ENCODE data around the gene SLC6A17. TPM values are rescaled to one million over a fixed set of nuclear protein-coding genes. Genes with fewer than 3 reads are reported as not detected.

The SLC6A17 gene
- total RNA-seq (0.05 TPM), polyA plus RNA-seq (0.10 TPM)

GRCh38 chr1:110150330-110151174, at the start of gene SLC6A17:
Gene SLC6A17, plus strand, starts transcription at chr1:110150494. Its CDS starts 16,436 bp downstream, at chr1:110166930.
- Histone ChIP-seq H3K27ac (ENCODE audit: low read depth) (no peak within 1 kb of the TSS), H3K36me3 (ENCODE audit: insufficient read depth) (no peaks in the 10 kb centered on the region), H3K4me3 (ENCODE audit: low read depth, low read length) (no peak within 1 kb of the TSS), H3K4me1 (ENCODE audit: insufficient read depth) (no peaks in the 10 kb centered on the region)
- DNase-seq (ENCODE audit: extremely low spot score): no peak
- under 1% methylated on average over 104 of the region's 104 CpGs for WGBS

GRCh38 chr1:110102081-110102480, 48.2 kb upstream of the SLC6A17 start:
- H3K4me3 ChIP-seq (ENCODE audit: low read depth, low read length): no peak overlapping the region
- H3K27ac ChIP-seq (ENCODE audit: low read depth): no peak overlapping the region
- H3K4me1 ChIP-seq (ENCODE audit: insufficient read depth): no peaks in the 10 kb centered on the region
- H3K36me3 ChIP-seq (ENCODE audit: insufficient read depth): no peaks in the 10 kb centered on the region
- 63% methylated on average over 7 of the region's 7 CpGs for WGBS
- DNase-seq (ENCODE audit: extremely low spot score): no peak

- Histone ChIP-seq H3K4me3 (ENCODE audit: low read depth, low read length) (no peak overlapping the region), H3K27ac (ENCODE audit: low read depth) (no peak overlapping the region), H3K36me3 (ENCODE audit: insufficient read depth) (no peaks in the 10 kb centered on the region), H3K4me1 (ENCODE audit: insufficient read depth) (no peaks in the 10 kb centered on the region)
- no peak for DNase-seq (ENCODE audit: extremely low spot score)
- 18% methylated on average over 8 of the region's 8 CpGs for WGBS
Observed at GRCh38 chr1:110106013-110106941, 44.0 kb upstream of the SLC6A17 start.

- no peak overlapping the region for H3K4me3 ChIP-seq (ENCODE audit: low read depth, low read length)
- DNase-seq (ENCODE audit: extremely low spot score): no peak
- H3K4me1 ChIP-seq (ENCODE audit: insufficient read depth): no peaks in the 10 kb centered on the region
- 53% methylated on average over 7 of the region's 7 CpGs for WGBS
- no peaks in the 10 kb centered on the region for H3K36me3 ChIP-seq (ENCODE audit: insufficient read depth)
- H3K27ac ChIP-seq (ENCODE audit: low read depth): no peak overlapping the region
Observed at GRCh38 chr1:110107867-110108469, 42.3 kb upstream of the SLC6A17 start.

GRCh38 chr1:110111081-110111480, 39.2 kb upstream of the SLC6A17 start:
- Histone ChIP-seq H3K27ac (ENCODE audit: low read depth) (no peak overlapping the region), H3K4me1 (ENCODE audit: insufficient read depth) (no peaks in the 10 kb centered on the region)
- 79% methylated on average over 4 of the region's 4 CpGs for WGBS

GRCh38 chr1:110112143-110112542, 38.2 kb upstream of the SLC6A17 start, which contains the start of gene UBL4B:
Gene UBL4B, plus strand, starts transcription at chr1:110112443. Its CDS starts 92 bp downstream, at chr1:110112535.
- WGBS: 77% methylated on average over 5 of the region's 5 CpGs
- no peak for DNase-seq (ENCODE audit: extremely low spot score)
- H3K4me3 ChIP-seq (ENCODE audit: low read depth, low read length): no peak within 1 kb of the TSS
- H3K4me1 ChIP-seq (ENCODE audit: insufficient read depth): no peaks in the 10 kb centered on the region
- no peak within 1 kb of the TSS for H3K27ac ChIP-seq (ENCODE audit: low read depth)
- H3K36me3 ChIP-seq (ENCODE audit: insufficient read depth): no peaks in the 10 kb centered on the region

More at GRCh38 chr1:110111081-110111480, 39.2 kb upstream of the SLC6A17 start:
- DNase-seq (ENCODE audit: extremely low spot score): no peak
- Histone ChIP-seq H3K36me3 (ENCODE audit: insufficient read depth) (no peaks in the 10 kb centered on the region), H3K4me3 (ENCODE audit: low read depth, low read length) (no peak overlapping the region)

- Histone ChIP-seq H3K4me3 (ENCODE audit: low read depth, low read length) (no peak overlapping the region), H3K4me1 (ENCODE audit: insufficient read depth) (no peaks in the 10 kb centered on the region), H3K27ac (ENCODE audit: low read depth) (no peak overlapping the region), H3K36me3 (ENCODE audit: insufficient read depth) (no peaks in the 10 kb centered on the region)
- DNase-seq (ENCODE audit: extremely low spot score): no peak
- 61% methylated on average over 9 of the region's 9 CpGs for WGBS
Observed at GRCh38 chr1:110112656-110113055, 37.6 kb upstream of the SLC6A17 start.

- H3K36me3 ChIP-seq (ENCODE audit: insufficient read depth): no peaks in the 10 kb centered on the region
- DNase-seq (ENCODE audit: extremely low spot score): no peak
- H3K4me1 ChIP-seq (ENCODE audit: insufficient read depth): no peaks in the 10 kb centered on the region
- 60% methylated on average over 5 of the region's 5 CpGs for WGBS
- H3K4me3 ChIP-seq (ENCODE audit: low read depth, low read length): no peak overlapping the region
- H3K27ac ChIP-seq (ENCODE audit: low read depth): no peak overlapping the region
Observed at GRCh38 chr1:110113551-110113950, 36.7 kb upstream of the SLC6A17 start.

GRCh38 chr1:110114173-110114572, 36.1 kb upstream of the SLC6A17 start:
- Histone ChIP-seq H3K4me3 (ENCODE audit: low read depth, low read length) (no peak overlapping the region), H3K4me1 (ENCODE audit: insufficient read depth) (no peaks in the 10 kb centered on the region), H3K27ac (ENCODE audit: low read depth) (no peak overlapping the region), H3K36me3 (ENCODE audit: insufficient read depth) (no peaks in the 10 kb centered on the region)
- 73% methylated on average over 5 of the region's 5 CpGs for WGBS
- no peak for DNase-seq (ENCODE audit: extremely low spot score)

- no peak overlapping the region for H3K27ac ChIP-seq (ENCODE audit: low read depth)
- no peak overlapping the region for H3K4me3 ChIP-seq (ENCODE audit: low read depth, low read length)
- 37% methylated on average over 5 of the region's 5 CpGs for WGBS
- H3K36me3 ChIP-seq (ENCODE audit: insufficient read depth): no peaks in the 10 kb centered on the region
- no peaks in the 10 kb centered on the region for H3K4me1 ChIP-seq (ENCODE audit: insufficient read depth)
- no peak for DNase-seq (ENCODE audit: extremely low spot score)
Observed at GRCh38 chr1:110114784-110115183, 35.5 kb upstream of the SLC6A17 start.

GRCh38 chr1:110118636-110119396, 31.5 kb upstream of the SLC6A17 start:
- Histone ChIP-seq H3K4me1 (ENCODE audit: insufficient read depth) (no peaks in the 10 kb centered on the region), H3K27ac (ENCODE audit: low read depth) (no peak overlapping the region), H3K36me3 (ENCODE audit: insufficient read depth) (no peaks in the 10 kb centered on the region), H3K4me3 (ENCODE audit: low read depth, low read length) (no peak overlapping the region)
- DNase-seq (ENCODE audit: extremely low spot score): no peak
- WGBS: 68% methylated on average over 7 of the region's 7 CpGs

- Histone ChIP-seq H3K36me3 (ENCODE audit: insufficient read depth) (no peaks in the 10 kb centered on the region), H3K4me3 (ENCODE audit: low read depth, low read length) (no peak overlapping the region), H3K27ac (ENCODE audit: low read depth) (no peak overlapping the region), H3K4me1 (ENCODE audit: insufficient read depth) (no peaks in the 10 kb centered on the region)
- DNase-seq (ENCODE audit: extremely low spot score): no peak
- WGBS: 71% methylated on average over 3 of the region's 3 CpGs
Observed at GRCh38 chr1:110119843-110120242, 30.5 kb upstream of the SLC6A17 start.

Data from urinary bladder (tissue), 4 donors.